GDM1 (cell line): ENCODE data around the gene TREX2.

ENCODE experiments used
- DNase-seq: peaks from one replicate; lab custom pipeline; 2025; lab: John Stamatoyannopoulos, UW

Gene TREX2

GRCh38 chrX:153456161-153456560 is 10.3 kb upstream of the TREX2 start:
- no peak for DNase-seq

- no peak for DNase-seq
Observed at GRCh38 chrX:153455571-153455970, 9.7 kb upstream of the TREX2 start.

GRCh38 chrX:153454901-153455550 is 9.2 kb upstream of the TREX2 start:
- no peak for DNase-seq

GRCh38 chrX:153450949-153451277 is 5.1 kb upstream of the TREX2 start:
- DNase-seq = no peak

- DNase-seq = no peak
Observed at GRCh38 chrX:153450114-153450948, 4.5 kb upstream of the TREX2 start.

- DNase-seq = no peak
Observed at GRCh38 chrX:153449368-153450113, 3.7 kb upstream of the TREX2 start.

GRCh38 chrX:153448556-153449367 is 2.9 kb upstream of the TREX2 start:
- DNase-seq = no peak

GRCh38 chrX:153447581-153447960 is 1.7 kb upstream of the TREX2 start:
- no peak for DNase-seq

- no peak for DNase-seq
Observed at GRCh38 chrX:153446950-153447580, 1.2 kb upstream of the TREX2 start.

- DNase-seq = no peak
Observed at GRCh38 chrX:153446636-153446936, 730 bp upstream of the TREX2 start.

- DNase-seq = no peak
Observed at GRCh38 chrX:153445106-153445855, 575 bp downstream of the TREX2 start.

GRCh38 chrX:153444333-153445011 is 1.4 kb downstream of the TREX2 start:
- DNase-seq = no peak

- DNase-seq = no peak
Observed at GRCh38 chrX:153443476-153444332, 2.2 kb downstream of the TREX2 start.

- no peak for DNase-seq
Observed at GRCh38 chrX:153442463-153442862, 3.4 kb downstream of the TREX2 start.

- DNase-seq = no peak
Observed at GRCh38 chrX:153441981-153442380, 3.9 kb downstream of the TREX2 start.

GRCh38 chrX:153441296-153441695 is 4.6 kb downstream of the TREX2 start:
- no peak for DNase-seq

- DNase-seq = no peak
Observed at GRCh38 chrX:153440556-153441135, 5.2 kb downstream of the TREX2 start.

GRCh38 chrX:153439977-153440376 is 5.9 kb downstream of the TREX2 start:
- no peak for DNase-seq

GRCh38 chrX:153438532-153438931 is 7.3 kb downstream of the TREX2 start:
- DNase-seq = no peak
